ENCODE data around the gene MTTP.

The MTTP gene

DNA sequence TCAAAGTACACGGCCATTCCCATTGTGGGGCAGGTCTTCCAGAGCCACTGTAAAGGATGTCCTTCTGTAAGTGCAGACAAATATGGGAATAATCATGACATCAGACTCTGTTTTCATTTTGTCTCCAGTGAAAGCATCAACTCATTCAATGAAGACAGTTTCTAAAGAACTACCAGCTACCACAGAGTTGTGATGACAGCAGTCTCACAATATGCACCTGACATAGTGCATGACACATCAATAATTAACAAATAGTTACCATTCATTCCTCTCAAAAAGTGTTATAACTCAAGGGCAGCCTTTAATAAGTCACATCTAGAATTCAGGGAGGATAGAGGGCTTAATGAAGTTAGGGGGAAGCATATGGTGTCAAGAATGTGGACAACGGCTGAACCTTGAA is 20.2 kb downstream of the MTTP start:
- Histone ChIP-seq H4K20me1 (ENCODE audit: low read depth, low read length) (no peaks in the 10 kb centered on the region), H3K9me3 (ENCODE audit: insufficient read depth, low read length) (no peaks in the 10 kb centered on the region), H3K9ac (ENCODE audit: low read length) (no peak overlapping the region), H3K79me2 (ENCODE audit: insufficient read depth, low read length) (no peaks in the 10 kb centered on the region), H2AFZ (ENCODE audit: low read depth, low read length, severe bottlenecking) (no peak overlapping the region), H3K4me2 (ENCODE audit: low read depth, low read length, poor library complexity, severe bottlenecking) (no peak overlapping the region), H3K36me3 (ENCODE audit: low read length) (no peaks in the 10 kb centered on the region), H3K27me3 (ENCODE audit: low read length) (no peaks in the 10 kb centered on the region), H3K9me2 (replicated peaks; ENCODE audit: insufficient read depth, low read length) (no peaks in the 10 kb centered on the region), H3F3A (ENCODE audit: insufficient read depth) (no peaks in the 10 kb centered on the region), H3K27ac (ENCODE audit: low read depth, low read length) (no peak overlapping the region), H3K4me3 (ENCODE audit: insufficient read depth, low read length, poor library complexity, severe bottlenecking) (no peak overlapping the region)
- no peak for TF ChIP-seq EZH2phosphoT487 (conservative IDR thresholded peaks at IDR 0.05; ENCODE audit: low read length)
- TF ChIP-seq, protein P1, sequence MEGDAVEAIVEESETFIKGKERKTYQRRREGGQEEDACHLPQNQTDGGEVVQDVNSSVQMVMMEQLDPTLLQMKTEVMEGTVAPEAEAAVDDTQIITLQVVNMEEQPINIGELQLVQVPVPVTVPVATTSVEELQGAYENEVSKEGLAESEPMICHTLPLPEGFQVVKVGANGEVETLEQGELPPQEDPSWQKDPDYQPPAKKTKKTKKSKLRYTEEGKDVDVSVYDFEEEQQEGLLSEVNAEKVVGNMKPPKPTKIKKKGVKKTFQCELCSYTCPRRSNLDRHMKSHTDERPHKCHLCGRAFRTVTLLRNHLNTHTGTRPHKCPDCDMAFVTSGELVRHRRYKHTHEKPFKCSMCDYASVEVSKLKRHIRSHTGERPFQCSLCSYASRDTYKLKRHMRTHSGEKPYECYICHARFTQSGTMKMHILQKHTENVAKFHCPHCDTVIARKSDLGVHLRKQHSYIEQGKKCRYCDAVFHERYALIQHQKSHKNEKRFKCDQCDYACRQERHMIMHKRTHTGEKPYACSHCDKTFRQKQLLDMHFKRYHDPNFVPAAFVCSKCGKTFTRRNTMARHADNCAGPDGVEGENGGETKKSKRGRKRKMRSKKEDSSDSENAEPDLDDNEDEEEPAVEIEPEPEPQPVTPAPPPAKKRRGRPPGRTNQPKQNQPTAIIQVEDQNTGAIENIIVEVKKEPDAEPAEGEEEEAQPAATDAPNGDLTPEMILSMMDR (IDR thresholded peaks at IDR 0.05; ENCODE audit: insufficient read depth, low read length, poor library complexity, severe bottlenecking) = no peak

DNA sequence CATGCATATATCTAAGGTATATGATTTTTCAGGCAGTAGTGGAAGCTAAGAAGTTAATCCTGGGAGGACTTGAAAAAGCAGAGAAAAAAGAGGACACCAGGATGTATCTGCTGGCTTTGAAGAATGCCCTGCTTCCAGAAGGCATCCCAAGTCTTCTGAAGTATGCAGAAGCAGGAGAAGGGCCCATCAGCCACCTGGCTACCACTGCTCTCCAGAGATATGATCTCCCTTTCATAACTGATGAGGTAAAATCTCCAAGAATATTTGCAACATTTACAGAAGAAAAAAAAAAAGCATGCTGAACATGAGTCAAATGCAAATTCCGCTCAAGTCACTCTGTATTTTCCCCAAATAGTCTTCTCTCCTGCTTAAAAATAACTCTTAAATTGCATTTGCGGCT is 32.1 kb downstream of the MTTP start:
- Histone ChIP-seq H3F3A (ENCODE audit: insufficient read depth) (no peaks in the 10 kb centered on the region), H3K27ac (ENCODE audit: low read depth, low read length) (no peak overlapping the region), H3K36me3 (ENCODE audit: low read length) (no peaks in the 10 kb centered on the region), H4K20me1 (ENCODE audit: low read depth, low read length) (no peaks in the 10 kb centered on the region), H3K4me2 (ENCODE audit: low read depth, low read length, poor library complexity, severe bottlenecking) (no peak overlapping the region), H3K9me2 (replicated peaks; ENCODE audit: insufficient read depth, low read length) (no peaks in the 10 kb centered on the region), H3K4me3 (ENCODE audit: insufficient read depth, low read length, poor library complexity, severe bottlenecking) (no peak overlapping the region), H3K79me2 (ENCODE audit: insufficient read depth, low read length) (no peaks in the 10 kb centered on the region), H3K9me3 (ENCODE audit: insufficient read depth, low read length) (no peaks in the 10 kb centered on the region), H2AFZ (ENCODE audit: low read depth, low read length, severe bottlenecking) (no peak overlapping the region), H3K27me3 (ENCODE audit: low read length) (no peaks in the 10 kb centered on the region), H3K9ac (ENCODE audit: low read length) (no peak overlapping the region)
- TF ChIP-seq, protein P1 (IDR thresholded peaks at IDR 0.05; ENCODE audit: insufficient read depth, low read length, poor library complexity, severe bottlenecking) = no peak
- TF ChIP-seq EZH2phosphoT487 (conservative IDR thresholded peaks at IDR 0.05; ENCODE audit: low read length) = no peak

DNA sequence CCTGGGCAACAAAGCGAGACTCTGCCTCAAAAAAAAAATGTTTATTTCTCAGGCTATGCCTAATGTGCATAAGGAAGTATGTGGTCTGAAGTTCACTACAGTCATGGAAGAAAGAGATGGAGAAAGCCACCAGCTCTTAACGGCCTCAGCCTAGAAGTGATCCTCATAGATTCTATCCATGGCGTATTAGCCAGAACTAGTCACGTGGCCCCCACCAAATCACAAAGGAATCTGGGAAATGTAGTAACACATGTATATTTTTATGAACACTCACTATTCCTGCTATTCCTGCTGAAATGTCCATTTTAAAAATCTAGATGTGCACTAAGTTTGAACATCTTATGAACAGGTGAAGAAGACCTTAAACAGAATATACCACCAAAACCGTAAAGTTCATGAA is 33.8 kb downstream of the MTTP start:
- Histone ChIP-seq H3K27me3 (ENCODE audit: low read length) (no peaks in the 10 kb centered on the region), H3K9me3 (ENCODE audit: insufficient read depth, low read length) (no peaks in the 10 kb centered on the region), H3F3A (ENCODE audit: insufficient read depth) (no peaks in the 10 kb centered on the region), H2AFZ (ENCODE audit: low read depth, low read length, severe bottlenecking) (no peak overlapping the region), H4K20me1 (ENCODE audit: low read depth, low read length) (no peaks in the 10 kb centered on the region), H3K79me2 (ENCODE audit: insufficient read depth, low read length) (no peaks in the 10 kb centered on the region), H3K36me3 (ENCODE audit: low read length) (no peaks in the 10 kb centered on the region), H3K4me2 (ENCODE audit: low read depth, low read length, poor library complexity, severe bottlenecking) (no peak overlapping the region), H3K27ac (ENCODE audit: low read depth, low read length) (no peak overlapping the region), H3K9me2 (replicated peaks; ENCODE audit: insufficient read depth, low read length) (no peaks in the 10 kb centered on the region), H3K9ac (ENCODE audit: low read length) (no peak overlapping the region), H3K4me3 (ENCODE audit: insufficient read depth, low read length, poor library complexity, severe bottlenecking) (no peak overlapping the region)
- no peak for TF ChIP-seq EZH2phosphoT487 (conservative IDR thresholded peaks at IDR 0.05; ENCODE audit: low read length)
- TF ChIP-seq, protein P1 (IDR thresholded peaks at IDR 0.05; ENCODE audit: insufficient read depth, low read length, poor library complexity, severe bottlenecking) = no peak

Measured in SU-DHL-6 (cell line).